ENCODE data around the gene ALDH4A1. TPM values are rescaled to one million over a fixed set of nuclear protein-coding genes. Genes with fewer than 3 reads are reported as not detected.
A peak's percentile ranks its signal among the peaks of the same experiment; 100 is the strongest.

The ALDH4A1 gene
- total RNA-seq, 1 donor from 2014 or later = 18.8 TPM

DNA sequence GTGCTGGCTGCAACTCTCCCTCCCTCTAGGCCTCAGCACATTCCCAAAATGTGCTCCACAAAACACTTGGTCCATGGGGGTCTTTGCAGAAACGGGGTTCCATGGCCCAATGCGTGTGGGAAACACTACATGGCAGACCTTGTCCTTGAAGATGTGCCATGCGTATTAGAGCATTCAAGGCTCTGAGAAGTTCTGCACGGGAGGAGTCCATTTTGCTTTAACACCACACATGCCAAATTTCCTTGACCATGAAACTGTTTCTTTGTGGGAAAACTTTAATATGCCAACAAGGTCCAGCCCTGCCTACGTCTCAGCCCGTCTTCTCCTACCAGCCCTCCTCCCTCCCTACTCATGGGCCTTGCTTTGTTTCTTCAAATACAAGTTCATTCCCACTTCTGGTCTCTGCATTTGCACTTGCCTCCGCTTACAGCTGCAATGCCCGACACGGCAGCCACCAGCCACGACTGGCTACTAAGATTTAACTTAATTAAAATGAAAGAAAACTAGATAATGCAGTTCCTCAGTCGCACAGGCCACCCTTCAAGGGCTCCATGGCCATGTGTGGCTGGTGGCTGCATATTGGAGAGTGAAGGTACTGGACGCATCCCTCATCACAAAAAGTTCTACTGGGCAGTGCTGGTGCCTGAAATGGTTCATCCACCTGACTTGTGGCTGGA, 23.7 kb downstream of the ALDH4A1 start:
- H3K4me3 ChIP-seq (ENCODE audit: low read depth, low read length) = no peak overlapping the region
- H3K36me3 ChIP-seq (ENCODE audit: control insufficient read depth, insufficient read depth, low read length) = no peaks in the 10 kb centered on the region
- no peak for DNase-seq (ENCODE audit: low read depth)
- H3K27me3 ChIP-seq (ENCODE audit: control insufficient read depth, insufficient read depth, low read length) = peaks cover 2% of the 10 kb centered on the region
- TF ChIP-seq, protein P1, sequence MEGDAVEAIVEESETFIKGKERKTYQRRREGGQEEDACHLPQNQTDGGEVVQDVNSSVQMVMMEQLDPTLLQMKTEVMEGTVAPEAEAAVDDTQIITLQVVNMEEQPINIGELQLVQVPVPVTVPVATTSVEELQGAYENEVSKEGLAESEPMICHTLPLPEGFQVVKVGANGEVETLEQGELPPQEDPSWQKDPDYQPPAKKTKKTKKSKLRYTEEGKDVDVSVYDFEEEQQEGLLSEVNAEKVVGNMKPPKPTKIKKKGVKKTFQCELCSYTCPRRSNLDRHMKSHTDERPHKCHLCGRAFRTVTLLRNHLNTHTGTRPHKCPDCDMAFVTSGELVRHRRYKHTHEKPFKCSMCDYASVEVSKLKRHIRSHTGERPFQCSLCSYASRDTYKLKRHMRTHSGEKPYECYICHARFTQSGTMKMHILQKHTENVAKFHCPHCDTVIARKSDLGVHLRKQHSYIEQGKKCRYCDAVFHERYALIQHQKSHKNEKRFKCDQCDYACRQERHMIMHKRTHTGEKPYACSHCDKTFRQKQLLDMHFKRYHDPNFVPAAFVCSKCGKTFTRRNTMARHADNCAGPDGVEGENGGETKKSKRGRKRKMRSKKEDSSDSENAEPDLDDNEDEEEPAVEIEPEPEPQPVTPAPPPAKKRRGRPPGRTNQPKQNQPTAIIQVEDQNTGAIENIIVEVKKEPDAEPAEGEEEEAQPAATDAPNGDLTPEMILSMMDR (IDR thresholded peaks at IDR 0.05; ENCODE audit: insufficient read depth, low read length, poor library complexity, severe bottlenecking) = no peak

DNA sequence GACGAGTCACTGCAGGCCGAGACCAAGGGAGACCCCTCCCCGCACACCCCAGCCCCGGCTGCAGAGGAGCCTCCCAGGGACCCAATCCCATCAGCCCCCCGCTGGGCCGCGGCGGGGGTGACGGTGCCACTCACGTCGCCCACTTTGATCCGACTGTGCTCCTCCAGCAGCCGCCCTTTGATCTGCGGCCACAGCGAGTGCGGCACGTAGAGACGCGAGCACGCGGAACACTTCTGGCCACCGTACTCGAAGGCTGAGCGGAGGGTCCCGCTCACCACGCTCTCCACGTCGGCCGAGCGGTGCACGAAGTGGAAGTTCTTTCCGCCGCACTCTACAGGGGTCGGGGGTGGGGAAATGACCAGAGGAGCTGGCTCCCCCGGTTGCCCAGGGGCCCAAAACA, 25.1 kb downstream of the ALDH4A1 start:
- H3K27me3 ChIP-seq (ENCODE audit: control insufficient read depth, insufficient read depth, low read length) = peaks cover 2% of the 10 kb centered on the region
- H3K36me3 ChIP-seq (ENCODE audit: control insufficient read depth, insufficient read depth, low read length) = no peaks in the 10 kb centered on the region
- TF ChIP-seq, protein P1 (IDR thresholded peaks at IDR 0.05; ENCODE audit: insufficient read depth, low read length, poor library complexity, severe bottlenecking) = no peak
- H3K4me3 ChIP-seq (ENCODE audit: low read depth, low read length) = no peak overlapping the region
- no peak for DNase-seq (ENCODE audit: low read depth)

DNA sequence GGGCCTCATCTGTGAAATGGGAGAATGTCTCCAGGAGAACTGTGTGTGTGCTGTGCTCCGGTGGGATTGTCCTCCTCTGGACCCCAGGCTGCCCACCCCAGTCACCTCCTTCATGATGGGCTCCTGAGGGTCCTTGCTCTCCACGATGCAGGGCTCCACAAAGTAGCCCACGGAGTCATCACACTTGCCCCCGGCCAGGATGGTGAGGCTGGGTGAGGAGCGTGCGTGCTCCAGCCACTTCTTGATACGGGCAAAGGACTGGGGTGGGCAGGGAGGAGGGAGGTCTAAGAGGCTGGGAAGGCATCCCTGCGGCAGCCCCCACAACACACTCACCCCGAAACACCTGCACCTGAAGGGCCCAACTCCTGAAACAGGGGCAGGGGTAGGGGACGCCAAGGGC, 26.1 kb downstream of the ALDH4A1 start:
- no peak overlapping the region for H3K4me3 ChIP-seq (ENCODE audit: low read depth, low read length)
- peaks cover 2% of the 10 kb centered on the region for H3K27me3 ChIP-seq (ENCODE audit: control insufficient read depth, insufficient read depth, low read length)
- H3K36me3 ChIP-seq (ENCODE audit: control insufficient read depth, insufficient read depth, low read length) = no peaks in the 10 kb centered on the region
- TF ChIP-seq, protein P1 (IDR thresholded peaks at IDR 0.05; ENCODE audit: insufficient read depth, low read length, poor library complexity, severe bottlenecking) = no peak
- DNase-seq (ENCODE audit: low read depth) = no peak

DNA sequence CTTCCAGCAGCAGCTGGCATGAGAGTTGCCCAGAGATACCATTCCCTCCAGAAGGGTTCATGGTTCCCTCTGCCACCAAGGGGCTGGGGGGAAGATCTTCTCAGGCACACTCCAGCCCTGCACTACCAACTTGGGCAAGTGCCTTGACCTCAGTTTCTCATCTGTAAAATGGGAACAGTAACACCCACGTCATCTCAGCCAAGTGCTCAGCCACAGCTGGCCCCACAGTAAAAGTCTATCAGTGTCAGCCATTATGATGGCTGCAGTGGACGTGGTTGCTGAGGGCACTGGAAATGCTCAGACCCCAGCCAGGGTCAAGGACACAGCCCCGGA, 26.6 kb downstream of the ALDH4A1 start:
- H3K27me3 ChIP-seq (ENCODE audit: control insufficient read depth, insufficient read depth, low read length) = peaks cover 2% of the 10 kb centered on the region
- TF ChIP-seq, protein P1 (IDR thresholded peaks at IDR 0.05; ENCODE audit: insufficient read depth, low read length, poor library complexity, severe bottlenecking) = no peak
- no peak for DNase-seq (ENCODE audit: low read depth)
- no peak overlapping the region for H3K4me3 ChIP-seq (ENCODE audit: low read depth, low read length)
- H3K36me3 ChIP-seq (ENCODE audit: control insufficient read depth, insufficient read depth, low read length) = no peaks in the 10 kb centered on the region

DNA sequence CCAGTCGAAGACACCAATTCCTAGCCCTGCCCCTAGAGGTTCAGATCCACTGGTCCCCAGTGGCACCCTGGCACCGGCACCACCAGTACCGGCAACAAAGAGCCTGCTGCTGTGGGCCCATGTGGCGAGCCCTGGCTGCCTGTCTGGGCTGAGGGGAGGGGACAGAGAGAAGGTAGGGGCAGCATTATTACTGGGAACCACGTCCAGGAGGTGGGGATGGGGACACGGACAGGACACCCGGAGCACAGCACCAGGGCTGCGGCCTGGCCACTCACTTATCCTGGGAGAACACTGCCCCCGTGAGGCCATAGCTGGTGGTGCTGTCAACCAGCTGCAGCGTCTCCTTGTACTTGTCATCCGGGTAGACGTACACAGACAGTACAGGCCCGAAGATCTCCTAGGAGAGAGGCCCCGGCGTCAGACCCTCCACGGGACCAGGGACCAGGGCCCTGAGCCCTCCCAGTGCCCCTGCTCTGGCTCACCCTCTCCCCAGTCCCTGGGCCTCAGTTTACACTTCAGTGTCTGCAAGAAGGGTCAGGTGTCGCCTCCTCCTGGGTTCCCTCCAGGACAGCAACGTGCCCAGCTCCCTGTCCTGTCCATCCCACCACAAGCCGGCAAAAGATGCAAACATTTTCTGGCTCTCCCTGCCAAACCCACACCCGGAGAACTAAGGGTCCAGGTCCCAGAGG, 27.1 kb downstream of the ALDH4A1 start:
- TF ChIP-seq, protein P1 (IDR thresholded peaks at IDR 0.05; ENCODE audit: insufficient read depth, low read length, poor library complexity, severe bottlenecking) = peak; percentile 89
- no peak overlapping the region for H3K4me3 ChIP-seq (ENCODE audit: low read depth, low read length)
- H3K36me3 ChIP-seq (ENCODE audit: control insufficient read depth, insufficient read depth, low read length) = no peaks in the 10 kb centered on the region
- peak; percentile 49 for DNase-seq (ENCODE audit: low read depth)
- peaks cover 2% of the 10 kb centered on the region for H3K27me3 ChIP-seq (ENCODE audit: control insufficient read depth, insufficient read depth, low read length)
